HepG2 (cell line): ENCODE results near the gene MRPL14. TPM values are rescaled to one million over a fixed set of nuclear protein-coding genes. Genes with fewer than 3 reads are reported as not detected.

Experiments
- ATAC-seq: fragments of 200-7000 bp; cut with Tn5 transposase; 3 replicates; pipeline ENCODE4 v1.9.1; 2020; ENCODE audit warnings: mild to moderate bottlenecking, moderate library complexity
- BruUV-seq: library from RNA; stranded (reverse); fragments of 400-500 nt; replicated peaks from 2 replicates; lab custom pipeline; 2021; lab: Mats Ljungman, UMichigan
- CTCF ChIA-PET: fragments of 300-600 bp; formaldehyde crosslinking; extraction: SDS; loops from one replicate; lab custom pipeline; 2021; ENCODE audit warnings: low total read pairs, inconsistent platforms, low intra/inter-chr PET ratio; lab: Yijun Ruan, JAX
- POLR2A ChIA-PET: fragments of 350-600 bp; sonication (Branson Sonifier 250); formaldehyde crosslinking; loops from one replicate; lab custom pipeline; 2020; ENCODE audit warnings: antibody characterized with exemption, inconsistent platforms; lab: Yijun Ruan, JAX
- DNase-seq: peaks from one replicate; pipeline ENCODE4 v3.0.0-alpha.2; 2015; ENCODE audit warnings: low spot score
- FAIRE-seq: peaks from 3 replicates; lab custom pipeline; 2011; peaks lifted over from hg19 to GRCh38; lab: Jason Lieb, UNC
- H2AFZ ChIP-seq: one replicate; pipeline ENCODE4 v1.6.1; 2011; ENCODE audit warnings: low read length, inconsistent platforms
- H3K27ac ChIP-seq: fragments of 300-600 bp; 3 replicates; pipeline ENCODE4 v1.8.0; 2011; ENCODE audit warnings: mixed run types, mild to moderate bottlenecking, mixed read lengths, low read length, inconsistent platforms; ENCODE audit not compliant: insufficient read depth; ENCODE audit errors: extremely low read length
- H3K27me3 ChIP-seq, 2 experiments: fragments of 200-600 bp in 1 of 2; 2 replicates in 1 of 2; 3 replicates in 1 of 2; pipeline versions ENCODE4 v1.6.0 to v1.8.0; 2011; ENCODE audit warnings: low read length in 2 of 2, mild to moderate bottlenecking in 2 of 2, moderate library complexity in 2 of 2, inconsistent platforms in 1 of 2; ENCODE audit not compliant: insufficient read depth in 2 of 2, control insufficient read depth in 1 of 2
- H3K36me3 ChIP-seq, 2 experiments: fragments of 200-600 bp in 1 of 2; replicated peaks in 1 of 2; 2 replicates in 1 of 2; 3 replicates in 1 of 2; pipeline versions ENCODE4 v1.5.1 to v1.8.0; 2011; ENCODE audit warnings: low read length in 2 of 2, inconsistent platforms in 1 of 2; ENCODE audit not compliant: insufficient read depth in 2 of 2, control insufficient read depth in 1 of 2
- H3K4me1 ChIP-seq: 2 replicates; pipeline ENCODE4 v1.5.1; 2012; ENCODE audit warnings: low read length, inconsistent platforms; ENCODE audit not compliant: insufficient read depth
- H3K4me2 ChIP-seq: 2 replicates; pipeline ENCODE4 v1.6.0; 2011; ENCODE audit warnings: low read depth, low read length, inconsistent platforms
- H3K4me3 ChIP-seq, 3 experiments: fragments of 200-600 bp in 1 of 3; sonication (generic), shearing (Covaris generic) in 1 of 3; replicated peaks in 1 of 3; 2 replicates each; pipeline ENCODE4 v1.5.1; 2011 to 2016; ENCODE audit warnings: low read length in 3 of 3, inconsistent platforms in 2 of 3, low read depth in 2 of 3, mild to moderate bottlenecking in 2 of 3, control low read depth in 1 of 3, mixed read lengths in 1 of 3; ENCODE audit not compliant: insufficient read depth in 1 of 3
- H3K79me2 ChIP-seq: one replicate; pipeline ENCODE4 v1.6.1; 2011; ENCODE audit warnings: low read length, inconsistent platforms; ENCODE audit not compliant: insufficient read depth
- H3K9ac ChIP-seq: 2 replicates; pipeline ENCODE4 v1.6.0; 2011; ENCODE audit warnings: mild to moderate bottlenecking, low read depth, low read length, inconsistent platforms; ENCODE audit not compliant: insufficient read depth
- H3K9me3 ChIP-seq: 2 replicates; pipeline ENCODE4 v1.5.1; 2012; ENCODE audit warnings: mild to moderate bottlenecking, low read length
- H4K20me1 ChIP-seq: 2 replicates; pipeline ENCODE4 v1.6.0; 2011; ENCODE audit warnings: inconsistent platforms, mild to moderate bottlenecking, low read length, moderate library complexity; ENCODE audit not compliant: insufficient read depth
- AFF4 ChIP-seq: sonication (generic); formaldehyde crosslinking; IDR thresholded peaks from 2 replicates; pipeline ENCODE4 v1.4.0; 2020; ENCODE audit warnings: missing genetic modification reagents
- CREM ChIP-seq, 2 experiments: sonication (generic) in 1 of 2; formaldehyde crosslinking in 1 of 2; IDR thresholded peaks; 2 replicates each; pipeline versions ENCODE4 v1.4.0 to v1.6.1; 2016 to 2020; ENCODE audit warnings: antibody characterized with exemption in 1 of 2, mild to moderate bottlenecking in 1 of 2, missing genetic modification reagents in 1 of 2
- HIC2 ChIP-seq: sonication (generic); formaldehyde crosslinking; IDR thresholded peaks from 2 replicates; pipeline ENCODE4 v1.9.0; 2022; ENCODE audit warnings: low read depth, missing genetic modification reagents
- MAF1 ChIP-seq: sonication (generic); formaldehyde crosslinking; IDR thresholded peaks from 2 replicates; pipeline ENCODE4 v1.5.0; 2020; ENCODE audit warnings: missing genetic modification reagents, borderline replicate concordance
- NR2C2 ChIP-seq: sonication (generic); formaldehyde crosslinking; IDR thresholded peaks from 2 replicates; pipeline ENCODE4 v1.4.0; 2020; ENCODE audit warnings: missing genetic modification reagents, mild to moderate bottlenecking, moderate library complexity, borderline replicate concordance
- SMAD3 ChIP-seq: sonication (generic); formaldehyde crosslinking; IDR thresholded peaks from 2 replicates; pipeline ENCODE4 v1.4.0; 2020; ENCODE audit warnings: missing genetic modification reagents
- SRY ChIP-seq: sonication (generic); formaldehyde crosslinking; IDR thresholded peaks from 2 replicates; pipeline ENCODE4 v1.8.0; 2022; ENCODE audit warnings: mild to moderate bottlenecking, missing genetic modification reagents
- SUZ12 ChIP-seq: fragments of 150-350 bp; IDR thresholded peaks from 2 replicates; pipeline ENCODE4 v1.6.1; 2014; ENCODE audit warnings: low read depth, low read length
- THAP11 ChIP-seq: IDR thresholded peaks from 2 replicates; pipeline ENCODE4 v1.6.1; 2016; ENCODE audit warnings: missing biosample characterization, missing genetic modification reagents
- ZMYM2 ChIP-seq: sonication (generic); formaldehyde crosslinking; IDR thresholded peaks from 2 replicates; pipeline ENCODE4 v1.8.0; 2022; ENCODE audit warnings: mild to moderate bottlenecking, missing genetic modification reagents
- ZNF513 ChIP-seq: sonication (generic); formaldehyde crosslinking; conservative IDR thresholded peaks from 2 replicates; pipeline ENCODE4 v1.5.0; 2020; ENCODE audit warnings: missing genetic modification reagents
- ZNF724P ChIP-seq: sonication (generic); formaldehyde crosslinking; IDR thresholded peaks from 2 replicates; pipeline ENCODE4 v1.8.0; 2022; ENCODE audit warnings: missing genetic modification reagents, borderline replicate concordance
- ZNF782 ChIP-seq: sonication (generic); formaldehyde crosslinking; IDR thresholded peaks from 2 replicates; pipeline ENCODE4 v1.4.0; 2020; ENCODE audit warnings: missing genetic modification reagents, mild to moderate bottlenecking, borderline replicate concordance
- ZNF841 ChIP-seq: sonication (generic); formaldehyde crosslinking; IDR thresholded peaks from 2 replicates; pipeline ENCODE4 v1.8.1; 2023; ENCODE audit warnings: missing genetic modification reagents, borderline replicate concordance
- WGBS: methylation state at CpG from one replicate; pipeline ENCODE4 v1.1.6; 2017; ENCODE audit warnings: low lambda C conversion rate; 5-methylcytosine and 5-hydroxymethylcytosine counted together
- in situ Hi-C: cut with HindIII; loops from 2 replicates; pipeline ENCODE4 v1.10.0; 2017; ENCODE audit warnings: low pct_unique_long_range_greater_than_20kb; ENCODE audit not compliant: extremely low pct_ligation_motif_present
- intact Hi-C: fragments of 100-400 bp; cut with micrococcal nuclease; formaldehyde crosslinking; loops from one replicate; pipeline ENCODE4 v1.10.0; 2022; ENCODE audit not compliant: unreplicated experiment
- polyA plus RNA-seq, 8 experiments: library from polyadenylated mRNA; depleted of rRNA in 3 of 8; stranded (reverse) in 7 of 8; unstranded in 1 of 8; fragments of >200 nt; fragmentation: Illumina TruSeq in 4 of 8; extraction: Trizol in 4 of 8; gene quantifications; 2 replicates each; pipeline versions ENCODE4 v1.2.1 to v1.2.3, GENCODE V29; 2011 to 2016; ENCODE audit warnings: low read depth in 4 of 8, missing spikeins in 1 of 8, mixed read lengths in 1 of 8; ENCODE audit not compliant: insufficient read depth in 1 of 8
- total RNA-seq, 5 experiments: library from RNA; depleted of rRNA; stranded (reverse); fragments of >200 nt; fragmentation: Illumina TruSeq; extraction: Trizol; gene quantifications; 2 replicates each; pipeline ENCODE4 v1.2.3, GENCODE V29; 2016; ENCODE audit warnings: low read depth in 1 of 5

Gene MRPL14
- total and polyA plus RNA-seq, 2 of the 13 experiments (the other 11 are each of a cell fraction or from before 2014, with no cell fraction given), result 157 to 178 TPM

- TF ChIP-seq HIC2 (CRISPR knock-in tag), result 0 out of 2 replicates have a peak, but pooled peaks have one; percentile 1
- TF ChIP-seq MAF1 (CRISPR knock-in tag), result no peak
- TF ChIP-seq SRY (CRISPR knock-in tag), result no peak
- TF ChIP-seq NR2C2, result no peak
- peak; percentile 94 for TF ChIP-seq ZMYM2
Observed at GRCh38 chr6:44157152-44157521, 29.9 kb upstream of the MRPL14 start (continued).

GRCh38 chr6:44156494-44157151, 29.4 kb upstream of the MRPL14 start:
- in situ Hi-C loops, result no loop called here
- H3K4me1 ChIP-seq, result peaks cover 71% of the 10 kb centered on the region
- CTCF ChIA-PET, result interaction anchor here (1.3 kb wide), 2 partner anchors 16 to 78 kb away, joined by 3 to 4 read pairs; no protein-coding TSS in a partner anchor
- H3K27me3 ChIP-seq, result no peaks in the 10 kb centered on the region
- no TSS peak for BruUV-seq
- 0% methylated on average over 8 of the region's 9 CpGs for WGBS
- peaks cover 4 to 6% of the 10 kb centered on the region in 2 experiments; a peak in 2 of 5 replicates for H3K36me3 ChIP-seq
- H3K4me3 ChIP-seq, result peak overlapping the region; percentile 9 to 53 (median 29)
- peak; percentile 92 for ATAC-seq
- peak overlapping the region; percentile 72 for H3K4me2 ChIP-seq
- H4K20me1 ChIP-seq, result no peaks in the 10 kb centered on the region
- no peak overlapping the region for H2AFZ ChIP-seq
- no peaks in the 10 kb centered on the region for H3K79me2 ChIP-seq
- peak overlapping the region; percentile 45 for H3K9ac ChIP-seq
- peak; percentile 97 for DNase-seq
- peak overlapping the region; percentile 85 for H3K27ac ChIP-seq
- H3K9me3 ChIP-seq, result no peaks in the 10 kb centered on the region
- intact Hi-C loops, result loop anchor here (1.0 kb wide), 2 partner anchors 30 to 57 kb away; no protein-coding TSS in a partner anchor
- FAIRE-seq, result peak; percentile 100
- POLR2A ChIA-PET, result interaction anchor here (0.7 to 2.5 kb wide), 24 partner anchors 10 to 100 kb away, joined by 3 to 27 read pairs (median 5); partner anchors contain the start of genes HSP90AB1, MRPL14, SLC29A1 and SLC35B2
- TF ChIP-seq ZNF724P (peak; percentile 62; the same call in 1 of the 2 replicates), ZNF841 (CRISPR knock-in tag) (no peak), THAP11 (CRISPR knock-in tag) (peak; percentile 80), ZNF782 (CRISPR knock-in tag) (peak; percentile 67; the same call in 1 of the 2 replicates), CREM (IDR thresholded peaks at IDR 0.05) (peak; percentile 86), CREM (CRISPR knock-in tag; IDR thresholded peaks at IDR 0.05) (no peak), ZMYM2 (0 out of 2 replicates have a peak, but pooled peaks have one; percentile 6), SMAD3 (peak; percentile 31; the same call in 1 of the 2 replicates), SUZ12 (no peak), ZNF513 (CRISPR knock-in tag) (no peak), AFF4 (CRISPR knock-in tag) (0 out of 2 replicates have a peak, but pooled peaks have one; percentile 42)
